Kidney epithelial cell (primary cell): ENCODE measurements around the gene ARFIP1. TPM values are rescaled to one million over a fixed set of nuclear protein-coding genes. Genes with fewer than 3 reads are reported as not detected.

Experiments
- DNase-seq: peaks from one replicate; pipeline ENCODE4 v3.0.0-alpha.2; 2010; ENCODE audit warnings: low read depth
- H3K27me3 ChIP-seq: 2 replicates; pipeline ENCODE4 v1.6.0; 2011; ENCODE audit warnings: low read length; ENCODE audit not compliant: control insufficient read depth, insufficient read depth
- H3K36me3 ChIP-seq: 2 replicates; pipeline ENCODE4 v1.5.1; 2011; ENCODE audit warnings: low read length; ENCODE audit not compliant: control insufficient read depth, insufficient read depth
- H3K4me3 ChIP-seq: 2 replicates; pipeline ENCODE4 v1.5.1; 2011; ENCODE audit warnings: low read depth, mild to moderate bottlenecking, control low read depth, low read length
- total RNA-seq: library from RNA; depleted of rRNA; stranded (reverse); fragments of >200 nt; gene quantifications from 2 replicates; pipeline ENCODE4 v1.2.3, GENCODE V29; 2015
- TF ChIP-seq, protein P1 (sequence below): IDR thresholded peaks from 2 replicates; pipeline ENCODE4 v1.5.1; 2011; ENCODE audit warnings: mild to moderate bottlenecking, moderate library complexity, low read length, control low read depth, inconsistent platforms; ENCODE audit not compliant: insufficient read depth, poor library complexity, severe bottlenecking

Gene ARFIP1
- total RNA-seq, 1 donor from 2014 or later, result 34.2 TPM

DNA sequence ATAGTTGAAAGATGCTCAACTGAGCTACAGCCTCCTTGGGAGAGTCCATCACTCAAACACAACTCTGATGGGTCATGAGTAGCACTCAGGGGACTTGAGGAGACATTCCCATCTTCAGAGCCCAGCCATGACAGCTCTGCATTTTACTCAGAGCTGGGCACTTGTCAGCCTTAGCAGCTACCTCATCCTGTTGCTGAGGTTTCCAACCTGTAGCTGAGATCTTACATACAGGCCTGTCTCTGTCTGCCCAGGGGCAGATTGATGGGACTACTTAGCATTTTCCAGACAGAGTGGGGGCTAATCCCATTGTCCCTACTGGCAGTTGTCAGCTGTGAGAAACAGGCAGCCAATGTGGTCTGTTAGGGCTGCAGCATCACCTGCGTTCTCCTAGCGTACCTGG is 159.9 kb downstream of the ARFIP1 start:
- DNase-seq, result no peak
- TF ChIP-seq, protein P1, sequence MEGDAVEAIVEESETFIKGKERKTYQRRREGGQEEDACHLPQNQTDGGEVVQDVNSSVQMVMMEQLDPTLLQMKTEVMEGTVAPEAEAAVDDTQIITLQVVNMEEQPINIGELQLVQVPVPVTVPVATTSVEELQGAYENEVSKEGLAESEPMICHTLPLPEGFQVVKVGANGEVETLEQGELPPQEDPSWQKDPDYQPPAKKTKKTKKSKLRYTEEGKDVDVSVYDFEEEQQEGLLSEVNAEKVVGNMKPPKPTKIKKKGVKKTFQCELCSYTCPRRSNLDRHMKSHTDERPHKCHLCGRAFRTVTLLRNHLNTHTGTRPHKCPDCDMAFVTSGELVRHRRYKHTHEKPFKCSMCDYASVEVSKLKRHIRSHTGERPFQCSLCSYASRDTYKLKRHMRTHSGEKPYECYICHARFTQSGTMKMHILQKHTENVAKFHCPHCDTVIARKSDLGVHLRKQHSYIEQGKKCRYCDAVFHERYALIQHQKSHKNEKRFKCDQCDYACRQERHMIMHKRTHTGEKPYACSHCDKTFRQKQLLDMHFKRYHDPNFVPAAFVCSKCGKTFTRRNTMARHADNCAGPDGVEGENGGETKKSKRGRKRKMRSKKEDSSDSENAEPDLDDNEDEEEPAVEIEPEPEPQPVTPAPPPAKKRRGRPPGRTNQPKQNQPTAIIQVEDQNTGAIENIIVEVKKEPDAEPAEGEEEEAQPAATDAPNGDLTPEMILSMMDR, result no peak

DNA sequence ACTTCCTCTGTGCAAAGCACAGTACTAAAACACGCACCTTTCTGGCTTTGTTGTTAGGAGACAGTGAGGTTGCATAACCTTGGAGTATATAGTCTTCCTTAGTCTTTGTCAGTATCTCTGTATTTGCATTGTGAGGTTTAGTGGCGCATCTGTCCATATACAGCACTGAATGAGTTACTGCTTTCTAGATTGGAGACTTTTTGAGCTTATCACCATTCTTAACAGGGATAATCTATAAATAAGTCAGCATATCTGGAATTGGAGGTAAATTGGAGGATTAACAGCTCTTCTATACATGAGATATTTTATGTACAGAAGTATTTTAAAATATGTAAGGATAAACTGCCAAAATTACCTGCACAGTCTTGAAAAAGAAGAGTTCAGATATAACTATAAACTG is 160.7 kb downstream of the ARFIP1 start:
- Histone ChIP-seq H3K36me3 (no peaks in the 10 kb centered on the region), H3K27me3 (peaks cover 19% of the 10 kb centered on the region), H3K4me3 (no peak overlapping the region)
- DNase-seq, result no peak
- TF ChIP-seq, protein P1, result no peak

More for the DNA sequence above, 159.9 kb downstream of the ARFIP1 start:
- Histone ChIP-seq H3K27me3 (peaks cover 19% of the 10 kb centered on the region), H3K36me3 (no peaks in the 10 kb centered on the region), H3K4me3 (no peak overlapping the region)

DNA sequence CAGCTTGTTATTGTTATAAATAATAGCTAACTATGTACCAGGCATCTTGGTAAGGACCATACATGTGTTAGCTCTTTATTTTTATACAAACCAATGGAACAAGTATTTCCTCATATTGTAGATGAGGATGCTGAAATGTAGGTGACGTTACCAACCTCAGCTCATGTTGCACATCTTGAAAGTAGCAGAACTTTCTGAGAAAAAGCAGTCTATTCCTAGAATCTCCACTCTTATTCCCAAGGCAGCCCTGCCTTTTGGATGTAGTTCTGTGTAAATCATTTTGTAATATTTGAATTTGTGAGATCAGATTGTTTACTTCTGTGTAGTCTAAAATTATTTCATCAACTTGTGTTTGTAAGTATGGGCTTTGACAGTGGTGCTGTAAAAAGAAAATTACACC is 161.7 kb downstream of the ARFIP1 start:
- H3K27me3 ChIP-seq, result peaks cover 16% of the 10 kb centered on the region
- DNase-seq, result no peak
- no peaks in the 10 kb centered on the region for H3K36me3 ChIP-seq
- H3K4me3 ChIP-seq, result no peak overlapping the region
- TF ChIP-seq, protein P1, result no peak

DNA sequence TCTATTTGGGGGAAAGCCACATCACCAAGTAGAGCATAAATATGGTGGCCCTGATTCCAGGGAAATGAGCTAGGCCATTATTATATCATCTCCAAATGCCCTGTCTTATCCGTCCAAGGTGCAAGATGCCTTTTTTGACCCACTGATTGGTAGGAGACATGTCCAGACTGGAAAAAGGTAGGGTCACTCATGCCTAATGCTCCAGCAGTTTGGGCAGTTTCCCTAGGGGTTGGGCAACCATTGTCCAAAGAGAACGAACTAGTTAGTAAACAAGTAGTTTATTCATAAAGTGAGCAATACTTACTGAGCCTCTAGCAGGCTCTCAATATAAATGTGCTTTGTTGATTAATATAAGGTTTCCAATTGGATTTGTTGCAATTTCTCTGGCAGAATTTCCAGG is 162.6 kb downstream of the ARFIP1 start:
- no peak for DNase-seq
- no peak overlapping the region for H3K4me3 ChIP-seq

DNA sequence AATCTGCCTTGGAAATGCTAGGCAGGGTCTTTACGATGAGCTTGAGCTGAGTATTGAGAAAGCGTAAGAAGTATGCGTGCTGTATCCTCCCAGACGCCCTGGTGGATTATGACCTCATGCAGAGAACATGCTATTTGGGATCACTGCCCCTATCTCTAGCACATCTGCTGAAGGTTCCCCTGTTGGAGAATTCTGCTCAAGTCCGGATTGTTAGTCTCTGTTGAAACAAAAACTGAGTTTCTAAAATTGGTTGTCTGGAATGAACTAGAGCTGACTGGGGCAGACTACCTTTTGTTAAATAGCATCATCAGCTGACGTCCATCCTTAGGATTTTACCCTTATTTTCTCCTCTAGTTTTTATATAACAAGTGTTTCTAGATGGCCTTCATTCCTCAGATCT is 163.9 kb downstream of the ARFIP1 start:
- no peaks in the 10 kb centered on the region for H3K36me3 ChIP-seq
- peaks cover 3% of the 10 kb centered on the region for H3K27me3 ChIP-seq
- TF ChIP-seq, protein P1, result no peak
- DNase-seq, result no peak
- H3K4me3 ChIP-seq, result no peak overlapping the region

More for the DNA sequence above, 162.6 kb downstream of the ARFIP1 start:
- peaks cover 8% of the 10 kb centered on the region for H3K27me3 ChIP-seq
- TF ChIP-seq, protein P1, result no peak
- H3K36me3 ChIP-seq, result no peaks in the 10 kb centered on the region

DNA sequence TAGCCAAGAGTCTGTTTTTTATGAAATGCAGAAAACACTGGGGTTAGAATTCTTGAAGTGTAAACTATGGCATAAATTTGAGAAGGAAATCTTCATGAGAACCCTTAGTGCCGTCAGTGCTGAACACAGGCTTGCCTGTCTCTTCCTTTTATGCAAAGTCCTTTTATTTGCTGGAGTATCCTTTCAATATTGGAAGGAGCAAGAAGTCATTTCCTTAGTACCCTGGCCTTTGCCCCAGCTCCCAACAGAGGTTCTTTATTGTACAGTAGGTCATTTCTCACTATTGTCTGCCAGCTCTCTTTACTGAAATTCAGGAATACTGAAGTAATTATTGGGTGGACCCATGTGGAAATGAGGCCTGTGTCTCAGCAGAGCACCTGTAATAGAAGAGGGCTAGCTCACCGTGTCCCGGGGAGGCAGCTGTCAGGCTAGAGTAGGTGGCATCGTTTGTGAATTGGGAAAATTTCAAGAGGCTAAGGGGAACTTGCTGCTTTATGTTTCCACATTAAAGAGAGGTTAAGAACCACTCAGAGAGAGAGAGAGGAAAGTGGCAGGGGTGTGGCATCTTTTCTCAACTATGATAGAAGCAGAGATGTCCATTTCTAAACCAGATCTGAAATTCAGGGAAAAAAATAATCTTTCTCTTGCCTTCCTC is 165.0 kb downstream of the ARFIP1 start:
- Histone ChIP-seq H3K4me3 (no peak overlapping the region), H3K27me3 (no peaks in the 10 kb centered on the region), H3K36me3 (no peaks in the 10 kb centered on the region)
- TF ChIP-seq, protein P1, result no peak
- no peak for DNase-seq
